SK-N-MC (cell line): ENCODE results near the gene GNG14.

Source experiments
- EZH2 ChIP-seq: fragments of 200-600 bp; sonication (generic); IDR thresholded peaks from one replicate; pipeline ENCODE4 v1.6.1; 2017; ENCODE audit warnings: antibody characterized with exemption
- POLR2AphosphoS5 ChIP-seq: IDR thresholded peaks from 2 replicates; pipeline ENCODE4 v1.6.1; 2012; ENCODE audit warnings: mild to moderate bottlenecking, low read depth, low read length, borderline replicate concordance

DNA sequence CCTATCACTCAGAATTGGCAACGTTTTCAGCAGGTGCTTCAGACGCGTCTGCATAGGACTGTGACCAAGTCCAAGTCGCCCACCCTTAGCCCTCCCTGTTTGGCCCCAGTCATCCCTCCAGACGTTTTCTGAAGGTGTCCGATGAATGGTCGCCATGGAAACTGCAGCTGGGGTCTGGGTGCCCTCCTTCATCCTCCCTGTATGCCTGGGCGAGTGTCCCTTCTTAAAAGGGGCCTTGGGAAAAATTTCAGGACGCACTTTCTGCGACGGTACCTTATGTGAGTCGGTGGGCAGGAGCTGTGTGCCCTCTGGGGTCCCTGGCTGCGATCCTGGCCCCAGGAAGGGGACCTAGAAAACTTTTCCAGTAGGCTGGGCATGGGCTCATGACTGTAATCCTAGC lies 46.3 kb upstream of the GNG14 start:
- no peak for TF ChIP-seq POLR2AphosphoS5
- TF ChIP-seq EZH2 = no peak
